H1 (cell line): ENCODE data around the gene PGF. TPM values are rescaled to one million over a fixed set of nuclear protein-coding genes. Genes with fewer than 3 reads are reported as not detected.

Source experiments
- RAD21 ChIP-seq, 2 experiments: IDR thresholded peaks in 1 of 2; conservative IDR thresholded peaks in 1 of 2; 2 replicates each; pipeline ENCODE4 v1.6.1; 2011; ENCODE audit warnings: low read depth in 2 of 2, low read length in 2 of 2, improper control_type of control experiment in 1 of 2, inconsistent platforms in 1 of 2, mild to moderate bottlenecking in 1 of 2, moderate library complexity in 1 of 2
- polyA plus RNA-seq, 7 experiments: library from polyadenylated mRNA; depleted of rRNA in 3 of 7; stranded (reverse) in 5 of 7; unstranded in 2 of 7; fragments of >200 nt in 5 of 7; fragments of 200-250 nt in 2 of 7; gene quantifications; 1 replicate in 5 of 7; 2 replicates in 1 of 7; 4 replicates in 1 of 7; pipeline versions ENCODE4 v1.2.1 to v1.2.3, GENCODE V29; 2011 to 2013; ENCODE audit warnings: missing spikeins in 2 of 7, mixed read lengths in 2 of 7
- total RNA-seq: library from RNA; stranded (reverse); fragmentation: NEBNext Ultra II Directional; extraction: Animal tissue kit (Norgen Biotek cat#: 25700); gene quantifications from 2 replicates; pipeline ENCODE4 v1.2.1, GENCODE V29; 2021

PGF gene
- total and polyA plus RNA-seq, 2 of the 8 experiments (the other 6 are each of a cell fraction or from before 2014, with no cell fraction given): 2.1 to 4.1 TPM

DNA sequence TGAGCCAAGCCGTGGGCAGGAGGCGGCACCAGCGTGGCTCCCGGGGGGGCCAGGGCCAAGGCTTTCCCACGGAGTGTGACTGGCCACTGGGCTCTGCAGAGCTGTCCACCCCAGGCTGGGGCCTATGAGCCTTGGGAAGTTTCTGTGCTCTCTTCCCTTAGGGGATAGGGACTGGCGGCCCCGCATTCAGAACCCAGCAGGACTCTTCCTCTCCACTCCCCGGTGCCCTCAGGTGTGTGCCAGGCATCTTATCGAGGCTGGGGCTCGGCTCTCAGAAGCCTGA is 29.6 kb upstream of the PGF start (continued):
- no peak for TF ChIP-seq RAD21 (IDR thresholded peaks at IDR 0.05 in 1 of 2, conservative IDR thresholded peaks at IDR 0.05 in 1 of 2; ENCODE audit: low read depth in 2 of 2, low read length in 2 of 2)
